ENCODE data around the gene SIRPB2.

DNA sequence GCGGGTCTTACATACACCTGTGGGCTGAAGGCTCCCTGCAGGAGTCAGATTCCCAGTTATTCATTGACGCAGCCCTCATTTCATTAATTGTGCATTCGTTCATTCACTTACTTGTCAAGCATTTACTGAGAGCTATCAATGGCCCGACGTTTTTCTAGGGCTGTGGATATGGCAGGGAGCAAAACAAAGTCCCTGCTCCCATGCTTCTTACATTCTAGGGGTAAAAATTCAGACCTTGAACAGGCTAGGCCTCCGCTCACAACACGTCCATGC, 24.2 kb downstream of the SIRPB2 start:
- TF ChIP-seq, protein P1, sequence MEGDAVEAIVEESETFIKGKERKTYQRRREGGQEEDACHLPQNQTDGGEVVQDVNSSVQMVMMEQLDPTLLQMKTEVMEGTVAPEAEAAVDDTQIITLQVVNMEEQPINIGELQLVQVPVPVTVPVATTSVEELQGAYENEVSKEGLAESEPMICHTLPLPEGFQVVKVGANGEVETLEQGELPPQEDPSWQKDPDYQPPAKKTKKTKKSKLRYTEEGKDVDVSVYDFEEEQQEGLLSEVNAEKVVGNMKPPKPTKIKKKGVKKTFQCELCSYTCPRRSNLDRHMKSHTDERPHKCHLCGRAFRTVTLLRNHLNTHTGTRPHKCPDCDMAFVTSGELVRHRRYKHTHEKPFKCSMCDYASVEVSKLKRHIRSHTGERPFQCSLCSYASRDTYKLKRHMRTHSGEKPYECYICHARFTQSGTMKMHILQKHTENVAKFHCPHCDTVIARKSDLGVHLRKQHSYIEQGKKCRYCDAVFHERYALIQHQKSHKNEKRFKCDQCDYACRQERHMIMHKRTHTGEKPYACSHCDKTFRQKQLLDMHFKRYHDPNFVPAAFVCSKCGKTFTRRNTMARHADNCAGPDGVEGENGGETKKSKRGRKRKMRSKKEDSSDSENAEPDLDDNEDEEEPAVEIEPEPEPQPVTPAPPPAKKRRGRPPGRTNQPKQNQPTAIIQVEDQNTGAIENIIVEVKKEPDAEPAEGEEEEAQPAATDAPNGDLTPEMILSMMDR (IDR thresholded peaks at IDR 0.05): peak; percentile 2
- no peak for TF ChIP-seq ZFX (IDR thresholded peaks at IDR 0.05; ENCODE audit: borderline replicate concordance)
